H1 (cell line): Measurements from ENCODE around the gene HS3ST3B1.

Source experiments
- MAFK ChIP-seq: IDR thresholded peaks from 2 replicates; pipeline ENCODE4 v1.6.1; 2012; ENCODE audit warnings: low read depth, mild to moderate bottlenecking, improper control_type of control experiment, low read length
- TF ChIP-seq, protein P1 (sequence below), 3 experiments: IDR thresholded peaks; 1 replicate in 2 of 3; 2 replicates in 1 of 3; pipeline versions ENCODE4 v1.5.1 to v1.6.1; 2011; ENCODE audit warnings: low read length in 3 of 3, mild to moderate bottlenecking in 3 of 3, inconsistent platforms in 2 of 3, low read depth in 1 of 3, moderate library complexity in 1 of 3; ENCODE audit not compliant: insufficient read depth in 1 of 3; ENCODE audit errors: control extremely low read depth in 1 of 3

DNA sequence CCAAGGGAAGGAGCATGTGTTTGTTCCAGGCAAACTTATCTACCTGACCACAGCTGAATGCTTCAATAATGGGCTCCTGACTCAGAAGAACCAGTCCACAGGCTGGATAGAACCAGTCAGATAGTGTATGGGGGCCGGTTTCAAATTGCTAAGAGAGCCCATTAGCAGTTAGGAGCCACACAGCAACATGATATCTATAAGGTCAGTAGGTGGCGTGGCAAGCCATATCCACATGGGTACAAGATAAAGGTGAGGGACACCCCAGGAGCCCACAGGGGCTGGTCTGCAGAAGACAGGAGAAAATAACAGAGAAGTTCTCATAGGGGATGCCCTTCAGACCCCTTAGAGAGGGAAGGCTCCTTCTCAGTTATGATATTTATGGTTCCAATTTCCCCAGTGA, 32.6 kb upstream of the HS3ST3B1 start:
- TF ChIP-seq, protein P1, sequence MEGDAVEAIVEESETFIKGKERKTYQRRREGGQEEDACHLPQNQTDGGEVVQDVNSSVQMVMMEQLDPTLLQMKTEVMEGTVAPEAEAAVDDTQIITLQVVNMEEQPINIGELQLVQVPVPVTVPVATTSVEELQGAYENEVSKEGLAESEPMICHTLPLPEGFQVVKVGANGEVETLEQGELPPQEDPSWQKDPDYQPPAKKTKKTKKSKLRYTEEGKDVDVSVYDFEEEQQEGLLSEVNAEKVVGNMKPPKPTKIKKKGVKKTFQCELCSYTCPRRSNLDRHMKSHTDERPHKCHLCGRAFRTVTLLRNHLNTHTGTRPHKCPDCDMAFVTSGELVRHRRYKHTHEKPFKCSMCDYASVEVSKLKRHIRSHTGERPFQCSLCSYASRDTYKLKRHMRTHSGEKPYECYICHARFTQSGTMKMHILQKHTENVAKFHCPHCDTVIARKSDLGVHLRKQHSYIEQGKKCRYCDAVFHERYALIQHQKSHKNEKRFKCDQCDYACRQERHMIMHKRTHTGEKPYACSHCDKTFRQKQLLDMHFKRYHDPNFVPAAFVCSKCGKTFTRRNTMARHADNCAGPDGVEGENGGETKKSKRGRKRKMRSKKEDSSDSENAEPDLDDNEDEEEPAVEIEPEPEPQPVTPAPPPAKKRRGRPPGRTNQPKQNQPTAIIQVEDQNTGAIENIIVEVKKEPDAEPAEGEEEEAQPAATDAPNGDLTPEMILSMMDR (IDR thresholded peaks at IDR 0.05; ENCODE audit: control extremely low read depth in 1 of 3, insufficient read depth in 1 of 3, low read depth in 1 of 3, low read length in 3 of 3): peak; percentile 18 to 43 (median 32)
- no peak for TF ChIP-seq MAFK
